HCT116 (cell line): ENCODE results near the gene CD3E. TPM values are rescaled to one million over a fixed set of nuclear protein-coding genes. Genes with fewer than 3 reads are reported as not detected.

Source experiments
- ATAC-seq: fragments of 200-7000 bp; cut with Tn5 transposase; 2 replicates; pipeline ENCODE4 v1.9.1; 2020; ENCODE audit warnings: mild to moderate bottlenecking, moderate library complexity
- BruUV-seq: library from RNA; stranded (reverse); fragments of 400-500 nt; replicated peaks from 2 replicates; lab custom pipeline; 2021; lab: Mats Ljungman, UMichigan
- CTCF ChIA-PET: fragments of 300-600 bp; sonication (Branson Sonifier 250); formaldehyde crosslinking; loops from one replicate; lab custom pipeline; 2021; ENCODE audit warnings: antibody characterized with exemption; lab: Charles Lee
- POLR2A ChIA-PET: fragments of 300-600, 350-600 bp; sonication (Branson Sonifier 250); formaldehyde crosslinking; loops from one replicate; lab custom pipeline; 2021; ENCODE audit warnings: antibody characterized with exemption; lab: Charles Lee
- RAD21 ChIA-PET, 2 experiments: fragments of 300-600 bp; sonication (Branson Sonifier 250); formaldehyde crosslinking; loops; one replicate each; lab custom pipeline; 2023; ENCODE audit warnings: low total read pairs in 2 of 2; ENCODE audit not compliant: uncharacterized antibody in 2 of 2, unreplicated experiment in 2 of 2, low non-redundant PET in 1 of 2; lab: Charles Lee
- DNase-seq: peaks from one replicate; pipeline ENCODE4 v3.0.0-alpha.2; 2010; ENCODE audit warnings: low read depth, low spot score
- H2AFZ ChIP-seq: fragments of 200-600 bp; shearing (Covaris generic), sonication (generic); 2 replicates; pipeline ENCODE4 v1.6.1; 2017; ENCODE audit warnings: low read depth, mixed run types, mixed read lengths, antibody characterized with exemption, low read length; ENCODE audit not compliant: poor library complexity, severe bottlenecking
- H3K27ac ChIP-seq: 2 replicates; pipeline ENCODE4 v1.5.1; 2012; ENCODE audit warnings: low read depth, low read length
- H3K27me3 ChIP-seq: fragments of 200-600 bp; sonication (generic); 2 replicates; pipeline ENCODE4 v1.6.1; 2016; ENCODE audit warnings: mixed run types, low read length, mixed read lengths; ENCODE audit not compliant: insufficient read depth
- H3K36me3 ChIP-seq, 2 experiments: fragments of 200-500 bp in 1 of 2; fragments of 200-600 bp in 1 of 2; sonication (Bioruptor generic) in 1 of 2; sonication (generic) in 1 of 2; 2 replicates each; pipeline versions ENCODE4 v1.5.1 to v1.6.1; 2014 to 2016; ENCODE audit warnings: low read length in 2 of 2, inconsistent platforms in 1 of 2, mixed read lengths in 1 of 2, mixed run types in 1 of 2; ENCODE audit not compliant: insufficient read depth in 2 of 2, control insufficient read depth in 1 of 2
- H3K4me1 ChIP-seq, 2 experiments: fragments of 200-600 bp in 1 of 2; sonication (generic) in 1 of 2; 2 replicates each; pipeline versions ENCODE4 v1.5.1 to v1.6.1; 2012 to 2017; ENCODE audit warnings: low read length in 2 of 2, inconsistent platforms in 1 of 2, mild to moderate bottlenecking in 1 of 2, mixed read lengths in 1 of 2, mixed run types in 1 of 2, moderate library complexity in 1 of 2; ENCODE audit not compliant: insufficient read depth in 2 of 2, control insufficient read depth in 1 of 2
- H3K4me2 ChIP-seq: fragments of 200-600 bp; sonication (generic); 2 replicates; pipeline ENCODE4 v1.6.1; 2017; ENCODE audit warnings: mixed run types, low read length, mixed read lengths
- H3K4me3 ChIP-seq, 2 experiments: fragments of 200-600 bp in 1 of 2; sonication (generic) in 1 of 2; replicated peaks in 1 of 2; 2 replicates each; pipeline ENCODE4 v1.5.1; 2011 to 2016; ENCODE audit warnings: low read length in 2 of 2, control low read depth in 1 of 2, low read depth in 1 of 2, mild to moderate bottlenecking in 1 of 2, mixed read lengths in 1 of 2, mixed run types in 1 of 2
- H3K79me2 ChIP-seq: fragments of 200-600 bp; sonication (generic); 2 replicates; pipeline ENCODE4 v1.6.1; 2017; ENCODE audit warnings: mild to moderate bottlenecking, mixed run types, low read length, moderate library complexity, mixed read lengths; ENCODE audit not compliant: insufficient read depth
- H3K9ac ChIP-seq: fragments of 200-600 bp; sonication (generic); 2 replicates; pipeline ENCODE4 v1.6.1; 2016; ENCODE audit warnings: low read length, mixed read lengths
- H3K9me2 ChIP-seq: fragments of 200-600 bp; sonication (generic), shearing (Covaris generic); 2 replicates; pipeline ENCODE4 v1.6.1; 2017; ENCODE audit warnings: mixed run types, mild to moderate bottlenecking, moderate library complexity; ENCODE audit not compliant: insufficient read depth
- H3K9me3 ChIP-seq, 2 experiments: fragments of 200-500 bp in 1 of 2; fragments of 200-600 bp in 1 of 2; sonication (Bioruptor generic) in 1 of 2; sonication (generic) in 1 of 2; 2 replicates each; pipeline ENCODE4 v1.6.1; 2014 to 2017; ENCODE audit warnings: low read length in 2 of 2, mixed read lengths in 2 of 2, inconsistent platforms in 1 of 2, low read depth in 1 of 2, mild to moderate bottlenecking in 1 of 2, mixed run types in 1 of 2, moderate library complexity in 1 of 2; ENCODE audit not compliant: control insufficient read depth in 1 of 2, insufficient read depth in 1 of 2
- H4K20me1 ChIP-seq: fragments of 200-600 bp; sonication (generic), shearing (Covaris generic); 2 replicates; pipeline ENCODE4 v1.6.1; 2017; ENCODE audit warnings: mixed run types, mild to moderate bottlenecking, moderate library complexity; ENCODE audit not compliant: insufficient read depth
- CBX3 ChIP-seq: IDR thresholded peaks from 2 replicates; pipeline ENCODE4 v1.6.1; 2012; ENCODE audit warnings: low read depth
- CTCF ChIP-seq, 3 experiments: fragments of 200-600 bp in 1 of 3; sonication (generic) in 1 of 3; IDR thresholded peaks in 2 of 3; conservative IDR thresholded peaks in 1 of 3; 2 replicates each; pipeline ENCODE4 v1.5.1; 2012 to 2017; ENCODE audit warnings: low read depth in 2 of 3, low read length in 2 of 3, antibody characterized with exemption in 1 of 3, borderline replicate concordance in 1 of 3, control low read depth in 1 of 3, mild to moderate bottlenecking in 1 of 3, mixed read lengths in 1 of 3, mixed run types in 1 of 3, moderate library complexity in 1 of 3; ENCODE audit not compliant: insufficient read depth in 1 of 3
- EGR1 ChIP-seq: IDR thresholded peaks from 2 replicates; pipeline ENCODE4 v1.6.1; 2012; ENCODE audit warnings: low read depth
- EZH2phosphoT487 ChIP-seq: fragments of 200-600 bp; IDR thresholded peaks from 2 replicates; pipeline ENCODE4 v1.6.1; 2018; ENCODE audit warnings: antibody characterized with exemption, borderline replicate concordance
- JUND ChIP-seq: IDR thresholded peaks from 2 replicates; pipeline ENCODE4 v1.6.1; 2012
- POLR2AphosphoS5 ChIP-seq: IDR thresholded peaks from 2 replicates; pipeline ENCODE4 v1.6.1; 2011; ENCODE audit warnings: mild to moderate bottlenecking, low read depth, low read length, moderate library complexity
- SP1 ChIP-seq: IDR thresholded peaks from 2 replicates; pipeline ENCODE4 v1.6.1; 2012; ENCODE audit warnings: low read depth
- SRF ChIP-seq: IDR thresholded peaks from 2 replicates; pipeline ENCODE4 v1.6.1; 2012; ENCODE audit warnings: low read depth
- YY1 ChIP-seq: IDR thresholded peaks from 2 replicates; pipeline ENCODE4 v1.6.1; 2011; ENCODE audit warnings: low read length, low read depth, moderate library complexity, mild to moderate bottlenecking; ENCODE audit not compliant: insufficient replicate concordance; ENCODE audit errors: extremely low read depth
- ZNF274 ChIP-seq: fragments of 200-500 bp; sonication (Bioruptor generic); IDR thresholded peaks from 2 replicates; pipeline ENCODE4 v1.6.1; 2014; ENCODE audit warnings: mild to moderate bottlenecking, low read depth, low read length, inconsistent platforms
- intact Hi-C: fragments of 100-400 bp; cut with micrococcal nuclease; formaldehyde crosslinking; loops from 2 replicates; pipeline ENCODE4 v1.10.0; 2022
- total RNA-seq: library from RNA; stranded (reverse); gene quantifications from one replicate; pipeline ENCODE4 v1.2.1, GENCODE V29; 2021; ENCODE audit not compliant: unreplicated experiment

The CD3E gene
- total RNA-seq, 1 experiment from 2014 or later, result 0.79 TPM

- no peak for TF ChIP-seq CTCF (IDR thresholded peaks at IDR 0.05 in 2 of 3, conservative IDR thresholded peaks at IDR 0.05 in 1 of 3; ENCODE audit: borderline replicate concordance in 1 of 3, insufficient read depth in 1 of 3, low read depth in 2 of 3, low read length in 2 of 3)
- TF ChIP-seq YY1, result no peak
- TF ChIP-seq ZNF274, result no peak
- no peak for TF ChIP-seq SP1
- TF ChIP-seq JUND, result no peak
- no peak for TF ChIP-seq SRF
- TF ChIP-seq EZH2phosphoT487, result no peak
These were observed 5.7 kb downstream of the CD3E start (continued) for GRCh38 chr11:118310271-118310670.

GRCh38 chr11:118310781-118311485 is 6.4 kb downstream of the CD3E start:
- CTCF ChIA-PET, result interaction anchor here (1.0 to 1.5 kb wide), 2 partner anchors 15 to 112 kb away, joined by 6 to 8 read pairs; no protein-coding TSS in a partner anchor
- TF ChIP-seq POLR2AphosphoS5 (no peak), EGR1 (no peak), YY1 (no peak), ZNF274 (no peak), CBX3 (no peak)
- TF ChIP-seq, all 23 proteins: peak for 0
- intact Hi-C loops, result no loop called here

More at GRCh38 chr11:118310781-118311485, 6.4 kb downstream of the CD3E start:
- Histone ChIP-seq H3K36me3 (no peaks in the 10 kb centered on the region), H3K9me2 (no peaks in the 10 kb centered on the region), H2AFZ (peak overlapping the region; percentile 24), H3K4me1 (no peaks in the 10 kb centered on the region), H3K27me3 (no peaks in the 10 kb centered on the region), H3K4me2 (no peak overlapping the region), H4K20me1 (no peaks in the 10 kb centered on the region), H3K4me3 (no peak overlapping the region), H3K27ac (no peak overlapping the region), H3K9me3 (no peaks in the 10 kb centered on the region), H3K9ac (no peak overlapping the region), H3K79me2 (no peaks in the 10 kb centered on the region)
- no TSS peak for BruUV-seq
- DNase-seq (no peak), ATAC-seq (0 out of 2 replicates have a peak, but pooled peaks have one; percentile 34)
- ChIA-PET POLR2A (interaction anchor here (0.8 kb wide), 1 partner anchor 9 kb away, joined by 3 read pairs; no protein-coding TSS in a partner anchor), RAD21 (interaction anchor here in 1 of 2 experiments (0.6 to 1.2 kb wide), 3 partner anchors 139 to 691 kb away, joined by 3 to 6 read pairs (median 4); no protein-coding TSS in a partner anchor)
